Non-pigmented ciliary epithelial cell (primary cell): ENCODE results near the gene UROD.
"Not testable (repeated sequence)": the region's sequence is repeated elsewhere in the genome, so short reads cannot be mapped to it uniquely, and the experiment has no call there.

Source experiments
- DNase-seq: peaks from one replicate; pipeline ENCODE4 v3.0.0-alpha.2; 2010; ENCODE audit warnings: low read depth

UROD gene

DNA sequence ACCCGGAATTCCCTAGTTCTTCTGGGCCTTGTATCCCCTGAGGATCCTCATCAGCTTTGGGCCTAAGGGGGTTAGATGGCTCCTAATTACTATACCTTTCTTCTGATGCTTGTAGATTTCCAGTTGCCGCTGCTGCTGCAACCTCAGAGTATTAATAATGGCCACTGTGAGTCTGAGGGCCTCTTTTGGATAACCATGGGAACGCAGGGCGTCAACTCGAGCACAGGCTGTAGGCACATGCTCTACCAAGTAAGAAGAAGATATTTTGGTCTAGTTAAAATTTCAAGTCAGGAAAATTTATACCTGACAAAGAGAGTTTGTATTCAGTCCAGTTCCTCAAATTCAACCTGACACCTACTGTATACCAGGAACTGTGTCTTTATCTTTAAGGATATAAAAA is 28.2 kb downstream of the UROD start:
- DNase-seq: no peak

DNA sequence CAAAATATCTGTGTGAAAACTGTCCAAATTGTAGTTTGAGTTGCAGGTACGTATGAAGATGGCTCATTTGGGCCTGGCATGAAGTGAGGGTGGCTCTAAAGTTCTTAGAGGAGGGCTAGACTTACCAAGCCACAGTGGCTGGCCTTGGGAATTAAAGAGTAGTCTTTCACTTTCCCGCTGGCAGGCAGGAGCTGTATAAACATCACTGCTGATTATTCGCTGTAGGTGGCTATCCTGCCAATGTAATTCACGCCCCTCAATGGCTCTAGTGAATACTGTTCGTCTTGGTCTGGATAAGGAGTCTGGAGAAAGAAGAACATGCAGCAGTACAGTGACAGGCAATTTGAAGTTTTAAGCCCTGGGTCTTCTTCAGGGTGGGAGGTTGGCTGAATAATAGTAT is 31.0 kb downstream of the UROD start:
- no peak for DNase-seq

DNA sequence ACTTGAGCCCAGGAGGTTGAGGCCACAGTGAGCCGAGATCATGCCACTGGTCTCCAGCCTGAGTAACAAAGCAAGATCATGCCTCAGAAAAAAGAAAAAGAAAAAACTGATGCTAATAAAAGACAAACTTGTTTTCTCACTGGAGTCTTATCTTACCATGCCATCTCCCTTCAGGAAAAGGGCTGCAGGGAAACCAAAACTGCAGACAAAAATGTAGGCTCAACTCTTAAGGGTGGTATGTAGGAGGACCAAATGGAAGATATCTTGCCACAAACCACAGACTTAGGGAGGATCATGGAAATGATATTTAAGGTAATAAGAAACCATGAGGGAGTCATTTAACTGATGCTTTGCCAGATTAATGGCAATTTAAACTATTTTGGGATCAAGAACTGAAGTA is 32.9 kb downstream of the UROD start:
- no peak for DNase-seq

DNA sequence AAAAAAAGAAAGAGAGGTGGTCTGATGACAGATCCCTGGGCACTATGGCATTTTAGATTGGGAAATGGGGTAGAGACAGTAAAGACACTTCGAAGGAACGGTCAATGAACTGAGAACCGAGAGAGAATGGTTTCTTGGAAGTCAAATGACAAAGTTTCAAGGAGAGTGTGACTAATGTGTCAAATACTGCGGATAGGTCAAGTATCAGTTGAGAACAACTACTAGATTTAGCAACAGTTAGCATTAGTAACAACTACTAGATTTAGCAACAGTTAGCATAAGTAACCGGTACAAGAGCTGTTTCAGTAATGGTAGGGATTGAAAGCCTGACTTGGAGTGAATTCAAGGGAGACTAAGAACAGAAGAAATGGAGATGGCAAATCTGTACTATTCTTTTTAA is 35.0 kb downstream of the UROD start:
- DNase-seq: no peak

DNA sequence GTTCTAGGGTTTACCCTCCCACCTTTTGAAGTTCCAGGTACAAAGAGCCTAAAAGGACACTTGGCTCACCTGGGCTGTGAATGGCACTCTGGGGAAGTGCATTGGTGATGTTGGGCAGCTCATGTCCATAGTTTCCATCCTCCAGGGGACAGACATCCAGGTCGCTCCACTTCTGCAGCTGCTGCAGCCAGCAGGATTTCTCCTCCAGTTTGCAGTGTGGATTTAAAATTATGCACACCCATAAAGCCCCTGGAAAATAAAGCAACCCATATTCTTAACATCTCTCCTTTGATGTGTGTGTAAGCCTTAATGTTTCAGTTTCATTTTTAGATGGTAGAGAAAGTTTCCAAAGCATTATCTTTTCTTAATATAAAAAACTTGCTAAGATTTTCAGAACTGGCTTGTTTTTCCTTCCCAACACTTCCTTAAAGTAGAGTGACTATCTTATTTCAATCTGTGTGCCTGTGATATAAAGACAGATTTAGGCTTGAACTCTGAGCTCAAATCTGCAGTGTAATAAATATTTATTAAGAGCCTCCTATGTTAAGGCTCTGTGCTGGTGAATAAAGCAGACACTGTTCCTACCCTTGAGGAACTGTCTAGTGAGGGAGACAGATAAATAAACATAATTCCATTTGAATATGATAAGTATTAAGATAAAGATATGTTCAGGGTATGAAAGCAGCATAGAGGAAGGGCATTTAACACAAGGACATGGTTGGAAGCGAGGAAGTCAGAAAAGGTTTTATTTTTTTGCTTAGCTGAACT is 39.1 kb downstream of the UROD start:
- DNase-seq: no peak

DNA sequence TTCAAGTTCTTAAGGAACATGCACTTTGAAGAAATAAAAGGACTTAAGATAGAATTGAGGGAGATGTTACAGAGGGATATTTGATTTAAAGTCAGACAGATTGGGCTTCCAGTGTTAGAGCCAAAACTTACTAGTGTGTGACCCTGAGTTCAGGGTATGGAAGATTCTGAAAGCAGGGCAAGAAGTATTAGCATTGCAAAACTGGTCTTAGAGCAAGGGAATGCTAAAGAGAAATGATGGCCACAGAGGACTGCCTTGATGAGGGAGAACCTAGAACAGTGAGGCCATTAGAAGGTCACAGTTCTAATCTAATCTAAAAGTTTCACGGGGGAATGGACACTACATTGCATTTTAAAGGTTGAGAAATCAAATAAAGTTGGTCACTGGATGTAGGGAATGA is 45.5 kb downstream of the UROD start:
- DNase-seq: no peak

DNA sequence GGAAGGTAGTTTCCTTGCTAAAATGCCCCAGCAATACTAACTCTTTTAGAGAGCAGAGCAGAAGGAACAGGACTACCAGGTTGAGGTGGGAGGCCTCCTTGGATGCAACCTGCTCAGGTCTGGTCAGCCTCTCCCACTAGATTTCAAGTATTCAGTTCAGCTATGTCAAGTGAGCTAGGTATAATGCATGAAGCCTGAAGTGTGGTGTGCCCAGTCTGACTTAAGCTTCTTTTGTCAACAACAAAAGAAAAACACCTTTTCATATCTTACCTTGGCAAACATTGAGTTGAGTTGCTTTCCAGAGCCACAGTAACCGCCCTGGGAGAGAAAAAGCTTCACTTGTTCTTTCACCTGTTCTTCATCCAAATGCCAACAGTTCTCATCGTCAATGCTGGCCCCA is 47.8 kb downstream of the UROD start:
- DNase-seq: no peak

DNA sequence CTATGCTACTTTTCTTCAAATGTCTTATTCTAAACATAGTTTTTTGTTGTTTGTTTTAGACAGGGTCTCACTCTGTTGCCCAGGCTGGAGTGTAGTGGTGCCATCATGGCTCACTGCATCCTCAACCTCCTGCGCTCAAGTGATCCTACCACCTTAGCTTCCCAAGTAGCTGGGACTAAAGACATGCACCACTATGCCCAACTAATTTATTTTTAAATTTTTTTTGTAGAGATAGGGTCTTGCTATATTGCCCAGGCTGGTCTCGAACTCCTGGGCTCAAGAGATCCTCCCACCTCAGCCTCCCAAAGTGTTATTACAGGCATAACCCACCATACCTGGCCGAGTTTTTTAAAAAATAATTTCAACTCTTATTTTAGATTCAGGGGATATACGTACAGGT is 50.4 kb downstream of the UROD start:
- not testable (repeated sequence) for DNase-seq

DNA sequence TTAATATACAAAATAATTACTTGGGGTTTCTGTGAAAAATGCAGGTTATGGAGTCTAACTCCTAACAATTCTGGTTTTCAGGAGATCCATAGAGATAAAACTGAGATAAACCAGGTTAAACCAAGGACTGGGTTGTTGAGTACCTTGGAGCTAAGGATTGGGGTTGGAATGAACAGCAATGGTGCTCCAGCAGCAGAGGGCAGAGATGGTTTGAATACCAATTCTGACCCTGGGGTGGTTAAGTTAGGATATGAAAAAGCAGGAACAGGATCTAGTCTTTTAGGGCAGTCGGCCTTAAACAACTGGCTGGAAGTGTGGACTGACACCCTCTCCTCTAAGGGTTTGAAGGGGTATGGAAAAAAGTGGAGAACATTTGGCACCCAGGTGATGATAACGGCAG is 53.0 kb downstream of the UROD start:
- no peak for DNase-seq
